ENCODE measurements around the gene GTF3C2. TPM values are rescaled to one million over a fixed set of nuclear protein-coding genes. Genes with fewer than 3 reads are reported as not detected.
"Not testable (repeated sequence)": the region's sequence is repeated elsewhere in the genome, so short reads cannot be mapped to it uniquely, and the experiment has no call there.

The GTF3C2 gene
- total RNA-seq, 1 experiment from 2014 or later = 89.3 TPM

DNA sequence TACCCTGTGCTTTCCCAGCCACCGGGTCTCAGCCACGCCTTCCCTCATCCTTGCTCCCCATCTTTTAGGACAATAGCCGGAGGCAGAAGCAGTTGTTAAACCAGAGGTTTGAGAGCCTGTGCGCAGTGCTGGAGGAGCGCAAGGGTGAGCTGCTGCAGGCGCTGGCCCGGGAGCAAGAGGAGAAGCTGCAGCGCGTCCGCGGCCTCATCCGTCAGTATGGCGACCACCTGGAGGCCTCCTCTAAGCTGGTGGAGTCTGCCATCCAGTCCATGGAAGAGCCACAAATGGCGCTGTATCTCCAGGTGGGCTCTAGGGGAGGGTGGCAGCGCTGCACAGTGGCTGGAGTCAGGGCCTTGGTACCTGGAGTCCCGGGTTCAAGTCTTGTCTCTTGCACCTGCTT, 51.0 kb downstream of the GTF3C2 start:
- CTCF ChIA-PET = interaction anchor here (0.5 kb wide), 1 partner anchor 11 kb away, joined by 10 read pairs; no protein-coding TSS in a partner anchor
- no peak overlapping the region for H3K27ac ChIP-seq (ENCODE audit: low read depth, low read length, poor library complexity, severe bottlenecking)
- peaks cover 23% of the 10 kb centered on the region for H3K27me3 ChIP-seq (replicated peaks; ENCODE audit: insufficient read depth, low read depth, low read length, poor library complexity)
- H3K36me3 ChIP-seq (ENCODE audit: insufficient read depth, low read length, poor library complexity, severe bottlenecking) = no peaks in the 10 kb centered on the region
- TF ChIP-seq, protein P1, sequence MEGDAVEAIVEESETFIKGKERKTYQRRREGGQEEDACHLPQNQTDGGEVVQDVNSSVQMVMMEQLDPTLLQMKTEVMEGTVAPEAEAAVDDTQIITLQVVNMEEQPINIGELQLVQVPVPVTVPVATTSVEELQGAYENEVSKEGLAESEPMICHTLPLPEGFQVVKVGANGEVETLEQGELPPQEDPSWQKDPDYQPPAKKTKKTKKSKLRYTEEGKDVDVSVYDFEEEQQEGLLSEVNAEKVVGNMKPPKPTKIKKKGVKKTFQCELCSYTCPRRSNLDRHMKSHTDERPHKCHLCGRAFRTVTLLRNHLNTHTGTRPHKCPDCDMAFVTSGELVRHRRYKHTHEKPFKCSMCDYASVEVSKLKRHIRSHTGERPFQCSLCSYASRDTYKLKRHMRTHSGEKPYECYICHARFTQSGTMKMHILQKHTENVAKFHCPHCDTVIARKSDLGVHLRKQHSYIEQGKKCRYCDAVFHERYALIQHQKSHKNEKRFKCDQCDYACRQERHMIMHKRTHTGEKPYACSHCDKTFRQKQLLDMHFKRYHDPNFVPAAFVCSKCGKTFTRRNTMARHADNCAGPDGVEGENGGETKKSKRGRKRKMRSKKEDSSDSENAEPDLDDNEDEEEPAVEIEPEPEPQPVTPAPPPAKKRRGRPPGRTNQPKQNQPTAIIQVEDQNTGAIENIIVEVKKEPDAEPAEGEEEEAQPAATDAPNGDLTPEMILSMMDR (conservative IDR thresholded peaks at IDR 0.05; ENCODE audit: low read depth, low read length) = no peak
- no peak for TF ChIP-seq EZH2 (IDR thresholded peaks at IDR 0.05; ENCODE audit: borderline replicate concordance, low read depth, low read length, poor library complexity, severe bottlenecking)
- H3K4me1 ChIP-seq (ENCODE audit: insufficient read depth, low read length, poor library complexity, severe bottlenecking) = peaks cover 15% of the 10 kb centered on the region
- H3K4me3 ChIP-seq (ENCODE audit: low read depth, low read length, poor library complexity, severe bottlenecking) = no peak overlapping the region
- BruUV-seq (replicated peaks) = no TSS peak
- H3K9me3 ChIP-seq (ENCODE audit: low read depth, low read length, poor library complexity, severe bottlenecking) = no peaks in the 10 kb centered on the region
- no peak for DNase-seq (ENCODE audit: low spot score)
- POLR2A ChIA-PET (ENCODE audit: low non-redundant PET) = interaction anchor here (0.6 kb wide), 1 partner anchor 234 kb away, joined by 3 read pairs; the partner anchor contains the start of gene OST4
- intact Hi-C loops (cut with micrococcal nuclease; ENCODE audit: unreplicated experiment) = no loop called here

DNA sequence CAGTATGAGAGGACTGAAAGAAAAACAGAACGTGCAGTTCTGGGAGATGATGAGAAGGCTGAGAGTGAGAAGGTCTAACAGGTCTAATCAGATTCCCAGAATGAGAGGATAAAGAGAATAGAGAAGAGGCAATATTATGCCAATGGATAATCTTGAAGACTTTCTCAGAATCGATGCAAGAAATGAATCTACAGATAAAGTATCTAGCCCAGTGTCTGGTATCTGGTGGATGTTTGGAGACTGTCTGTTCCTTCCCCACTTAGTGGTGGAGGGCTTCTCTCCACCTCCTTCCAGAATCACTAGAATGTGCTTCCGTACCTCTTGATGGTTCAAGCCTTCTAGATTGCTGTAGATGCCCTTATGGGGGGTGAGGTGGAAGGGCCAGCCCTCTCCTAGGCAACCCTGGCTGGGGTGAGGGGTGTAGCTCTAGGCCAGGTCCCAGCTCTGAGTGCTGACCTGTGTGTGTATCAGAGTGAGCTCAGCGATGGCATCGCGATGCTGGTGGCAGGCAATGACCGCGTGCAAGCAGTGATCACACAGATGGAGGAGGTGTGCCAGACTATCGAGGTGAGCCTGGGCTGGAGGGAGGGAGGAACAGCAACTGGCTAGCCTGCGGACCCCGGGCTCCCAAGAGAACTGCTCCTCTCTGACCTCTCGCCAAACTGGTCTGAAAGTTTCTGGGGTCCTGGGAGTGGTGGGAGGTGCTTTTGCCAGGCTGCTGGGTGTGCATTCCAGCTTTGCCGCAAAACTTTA, 51.9 kb downstream of the GTF3C2 start:
- no TSS peak for BruUV-seq (replicated peaks)
- no peak for DNase-seq (ENCODE audit: low spot score)
- CTCF ChIA-PET = no interaction called here
- no peak for TF ChIP-seq EZH2 (IDR thresholded peaks at IDR 0.05; ENCODE audit: borderline replicate concordance, low read depth, low read length, poor library complexity, severe bottlenecking)
- TF ChIP-seq, protein P1 (conservative IDR thresholded peaks at IDR 0.05; ENCODE audit: low read depth, low read length) = no peak
- Histone ChIP-seq H3K27me3 (replicated peaks; ENCODE audit: insufficient read depth, low read depth, low read length, poor library complexity) (peaks cover 23% of the 10 kb centered on the region), H3K27ac (ENCODE audit: low read depth, low read length, poor library complexity, severe bottlenecking) (no peak overlapping the region), H3K4me3 (ENCODE audit: low read depth, low read length, poor library complexity, severe bottlenecking) (no peak overlapping the region), H3K9me3 (ENCODE audit: low read depth, low read length, poor library complexity, severe bottlenecking) (no peaks in the 10 kb centered on the region), H3K36me3 (ENCODE audit: insufficient read depth, low read length, poor library complexity, severe bottlenecking) (no peaks in the 10 kb centered on the region), H3K4me1 (ENCODE audit: insufficient read depth, low read length, poor library complexity, severe bottlenecking) (peaks cover 15% of the 10 kb centered on the region)
- intact Hi-C loops (cut with micrococcal nuclease; ENCODE audit: unreplicated experiment) = loop anchor here (5.0 kb wide), 2 partner anchors 42 to 207 kb away; partner anchors contain the start of gene SLC30A3
- POLR2A ChIA-PET (ENCODE audit: low non-redundant PET) = no interaction called here

DNA sequence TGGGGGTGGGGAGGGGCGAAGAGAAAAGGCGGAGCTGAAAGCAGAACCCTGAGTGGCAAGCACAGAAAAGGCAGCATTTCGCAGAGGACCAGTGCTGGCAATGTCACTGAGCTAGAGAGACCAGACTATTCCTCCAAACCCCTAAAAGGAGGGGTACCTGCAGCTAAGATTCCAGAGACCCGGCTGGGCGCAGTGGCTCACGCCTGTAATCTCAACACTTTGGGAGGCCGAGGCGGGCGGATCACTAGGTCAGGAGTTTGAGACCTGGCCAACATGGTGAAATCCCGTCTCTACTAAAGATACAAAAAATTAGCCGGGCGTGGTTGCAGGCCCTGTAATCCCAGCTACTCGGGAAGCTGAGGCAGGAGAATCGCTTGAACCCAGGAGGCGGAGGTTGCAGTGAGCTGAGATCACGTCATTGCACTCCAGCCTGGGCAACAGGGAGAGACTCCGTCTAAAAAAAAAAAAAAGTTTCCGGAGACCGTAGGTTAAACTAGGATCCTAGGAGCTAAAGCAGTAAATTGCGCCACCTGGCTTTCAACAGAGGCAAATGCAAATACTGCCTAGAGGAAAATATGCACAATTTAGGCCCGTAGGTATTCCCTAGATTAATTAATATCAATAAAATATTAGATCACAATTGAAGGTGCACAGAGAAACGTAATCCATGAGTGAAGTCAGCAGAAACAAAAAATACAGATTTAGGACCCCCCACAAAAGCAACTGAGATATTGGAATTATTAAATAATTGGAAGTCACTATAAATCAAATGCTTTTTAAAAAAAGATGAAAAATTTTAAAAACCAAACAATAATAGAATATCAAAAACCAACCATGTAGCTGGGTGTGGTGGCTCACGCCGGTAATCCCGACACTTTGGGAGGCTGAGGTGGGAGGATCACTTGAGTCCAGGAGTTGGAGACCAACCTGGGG, 53.2 kb downstream of the GTF3C2 start:
- BruUV-seq (replicated peaks) = no TSS peak
- peaks cover 15% of the 10 kb centered on the region for H3K4me1 ChIP-seq (ENCODE audit: insufficient read depth, low read length, poor library complexity, severe bottlenecking)
- DNase-seq (ENCODE audit: low spot score) = peak; percentile 85
- H3K36me3 ChIP-seq (ENCODE audit: insufficient read depth, low read length, poor library complexity, severe bottlenecking) = no peaks in the 10 kb centered on the region
- intact Hi-C loops (cut with micrococcal nuclease; ENCODE audit: unreplicated experiment) = loop anchor here (5.0 kb wide), 2 partner anchors 41 to 206 kb away; partner anchors contain the start of gene SLC30A3
- POLR2A ChIA-PET (ENCODE audit: low non-redundant PET) = interaction anchor here (0.6 kb wide), 2 partner anchors 77 to 216 kb away, joined by 5 read pairs; partner anchors contain the start of gene ZNF513
- CTCF ChIA-PET = interaction anchor here (0.6 to 1.7 kb wide), 15 partner anchors 10 to 457 kb away, joined by 3 to 16 read pairs (median 5); partner anchors contain the start of genes KHK and SLC30A3
- H3K4me3 ChIP-seq (ENCODE audit: low read depth, low read length, poor library complexity, severe bottlenecking) = peak overlapping the region; percentile 37
- H3K27ac ChIP-seq (ENCODE audit: low read depth, low read length, poor library complexity, severe bottlenecking) = peak overlapping the region; percentile 17
- TF ChIP-seq, protein P1 (conservative IDR thresholded peaks at IDR 0.05; ENCODE audit: low read depth, low read length) = peak; percentile 88
- no peak for TF ChIP-seq EZH2 (IDR thresholded peaks at IDR 0.05; ENCODE audit: borderline replicate concordance, low read depth, low read length, poor library complexity, severe bottlenecking)
- H3K27me3 ChIP-seq (replicated peaks; ENCODE audit: insufficient read depth, low read depth, low read length, poor library complexity) = peaks cover 22% of the 10 kb centered on the region
- H3K9me3 ChIP-seq (ENCODE audit: low read depth, low read length, poor library complexity, severe bottlenecking) = no peaks in the 10 kb centered on the region

DNA sequence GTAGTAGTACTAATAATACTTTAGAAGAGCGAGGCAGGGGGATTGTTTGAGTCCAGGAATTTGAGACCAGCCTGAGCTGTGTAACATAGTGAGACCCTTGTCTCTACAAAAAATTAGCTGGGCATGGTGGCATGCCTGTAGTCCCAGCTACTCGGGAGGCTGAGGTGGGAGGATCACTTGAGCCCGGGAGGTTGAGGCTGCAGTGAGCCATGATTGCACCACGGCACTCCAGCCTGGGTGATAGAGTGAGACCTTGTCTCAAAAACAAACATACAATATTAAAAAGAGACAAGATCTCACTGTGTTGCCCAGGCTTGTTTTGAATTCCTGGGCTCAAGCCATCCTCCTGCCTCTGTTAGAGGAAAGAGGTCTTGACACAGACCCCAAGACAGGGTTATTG, 56.0 kb downstream of the GTF3C2 start:
- intact Hi-C loops (cut with micrococcal nuclease; ENCODE audit: unreplicated experiment) = loop anchor here (5.0 kb wide), 2 partner anchors 38 to 203 kb away; partner anchors contain the start of gene SLC30A3
- H3K9me3 ChIP-seq (ENCODE audit: low read depth, low read length, poor library complexity, severe bottlenecking); BruUV-seq (replicated peaks); H3K27me3 ChIP-seq (replicated peaks; ENCODE audit: insufficient read depth, low read depth, low read length, poor library complexity); DNase-seq (ENCODE audit: low spot score); H3K4me3 ChIP-seq (ENCODE audit: low read depth, low read length, poor library complexity, severe bottlenecking); H3K36me3 ChIP-seq (ENCODE audit: insufficient read depth, low read length, poor library complexity, severe bottlenecking); H3K4me1 ChIP-seq (ENCODE audit: insufficient read depth, low read length, poor library complexity, severe bottlenecking); H3K27ac ChIP-seq (ENCODE audit: low read depth, low read length, poor library complexity, severe bottlenecking); POLR2A ChIA-PET (ENCODE audit: low non-redundant PET): not testable (repeated sequence)
- CTCF ChIA-PET = interaction anchor here (1.0 kb wide), 1 partner anchor 454 kb away, joined by 3 read pairs; no protein-coding TSS in a partner anchor

All from A673 (cell line).